Activated CD4-positive, CD25-positive, alpha-beta regulatory T cell treated with anti-CD3 and anti-CD28 coated beads, Interleukin-2, amount 50 U/mL, for 72 hours (primary cell): ENCODE measurements around the gene TBCK.
"Not testable (repeated sequence)": the region's sequence is repeated elsewhere in the genome, so short reads cannot be mapped to it uniquely, and the experiment has no call there.

ENCODE experiments used
- DNase-seq: peaks from one replicate; pipeline ENCODE4 v3.0.0; 2021

TBCK gene

DNA sequence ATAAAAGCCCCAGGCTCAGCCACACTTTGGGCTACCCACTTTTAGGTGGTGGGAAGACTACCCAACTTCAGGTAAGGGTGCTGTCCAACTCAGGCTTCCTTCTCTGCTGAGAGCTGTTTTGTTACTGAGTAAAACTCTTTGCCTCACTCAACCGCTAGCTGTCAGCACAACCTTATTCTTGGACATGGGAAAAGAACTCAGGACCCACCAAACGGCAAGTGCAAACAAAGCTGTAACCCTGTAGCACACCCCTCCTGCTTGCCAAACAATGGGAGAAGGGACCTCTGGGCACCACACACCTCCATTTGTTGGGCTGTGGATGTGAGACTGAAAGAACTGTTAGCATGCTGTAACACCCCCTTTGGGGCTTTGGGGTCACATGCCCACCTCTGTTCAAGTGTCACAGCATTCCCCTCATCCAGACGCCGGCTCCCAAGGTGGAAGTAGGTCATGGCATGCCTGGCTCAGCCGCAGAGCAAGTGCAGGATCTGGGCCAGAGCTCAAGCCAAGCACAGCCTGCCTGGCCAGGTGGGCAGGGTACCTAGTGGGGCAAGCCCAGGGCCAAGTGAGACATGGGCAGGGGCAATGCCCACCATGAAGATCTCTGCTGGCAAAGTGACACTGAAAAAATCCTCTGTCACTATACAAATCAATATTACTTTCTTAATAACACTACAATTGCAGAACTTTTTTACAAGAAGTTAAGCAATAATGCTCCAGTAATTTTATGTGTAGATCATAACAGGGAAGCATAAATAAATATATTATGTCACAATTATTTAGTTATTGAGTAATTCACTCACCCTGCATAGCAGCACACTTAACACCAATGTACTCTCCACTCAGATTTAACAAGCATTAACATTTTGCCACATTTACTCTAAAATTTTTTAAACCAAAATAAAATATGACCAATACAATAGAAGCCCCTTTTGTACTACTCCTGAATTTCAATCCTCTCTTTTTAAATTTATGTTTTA is 107.2 kb downstream of the TBCK start:
- DNase-seq = no peak

DNA sequence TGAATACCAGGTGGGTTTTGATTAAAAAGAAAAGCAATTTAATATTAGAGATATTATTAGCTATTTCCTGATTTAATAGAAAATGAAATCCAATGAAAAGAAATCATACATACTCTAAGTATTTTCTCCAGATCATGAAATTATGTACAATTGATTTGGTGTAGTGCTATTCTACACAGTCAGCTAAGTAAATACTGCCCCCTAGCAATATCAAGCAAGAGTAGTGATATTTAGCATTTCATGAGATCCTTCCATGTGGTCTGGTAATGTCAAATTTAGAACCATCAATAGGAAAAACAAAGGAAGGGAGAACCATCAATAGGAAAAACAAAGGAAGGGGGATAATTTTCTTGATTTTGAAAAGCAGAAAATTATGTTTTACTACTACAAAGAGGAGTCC is 114.6 kb downstream of the TBCK start:
- DNase-seq = no peak

DNA sequence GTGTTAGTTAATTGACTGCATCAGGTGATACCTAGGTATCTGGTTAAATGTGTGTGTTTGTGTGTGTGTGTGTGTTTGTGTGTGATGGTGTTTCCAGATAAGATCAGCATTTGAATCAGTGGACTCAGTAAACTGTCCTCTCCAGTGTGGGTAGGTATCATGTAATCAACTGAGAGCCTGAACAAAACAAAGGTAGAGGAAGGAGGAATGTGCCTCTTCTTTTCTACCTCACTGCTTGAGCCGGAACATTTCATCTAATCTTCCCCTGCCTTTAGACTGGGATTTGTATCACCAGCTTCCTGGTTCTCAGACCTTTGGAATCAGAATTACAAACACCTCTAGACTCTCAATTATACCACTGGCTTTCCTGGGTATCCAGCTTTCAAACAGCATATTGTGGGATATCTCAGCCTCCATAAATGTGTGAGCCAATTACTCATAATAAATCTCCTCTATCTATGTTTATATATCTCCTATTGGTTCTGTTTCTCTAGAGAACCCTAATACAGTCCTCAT is 120.5 kb downstream of the TBCK start:
- no peak for DNase-seq

DNA sequence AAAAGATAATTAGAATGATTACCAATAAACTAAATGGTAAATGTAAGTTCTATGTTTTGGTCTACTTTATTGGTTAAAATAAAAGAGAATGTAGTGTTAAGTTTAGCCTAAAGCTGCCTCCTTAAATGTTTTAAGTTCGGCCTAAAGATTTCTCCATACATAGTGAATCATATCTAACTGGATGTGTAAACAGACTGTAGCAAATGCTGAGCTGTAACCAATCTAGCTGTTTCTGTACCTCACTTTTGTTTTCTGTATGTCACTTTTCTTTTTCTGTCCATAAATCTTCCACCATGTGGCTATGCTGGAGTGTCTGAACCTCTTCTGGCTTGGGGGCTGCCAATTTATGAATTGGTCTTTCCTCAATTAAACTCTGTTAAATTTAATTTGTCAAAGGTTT is 121.2 kb downstream of the TBCK start:
- no peak for DNase-seq

DNA sequence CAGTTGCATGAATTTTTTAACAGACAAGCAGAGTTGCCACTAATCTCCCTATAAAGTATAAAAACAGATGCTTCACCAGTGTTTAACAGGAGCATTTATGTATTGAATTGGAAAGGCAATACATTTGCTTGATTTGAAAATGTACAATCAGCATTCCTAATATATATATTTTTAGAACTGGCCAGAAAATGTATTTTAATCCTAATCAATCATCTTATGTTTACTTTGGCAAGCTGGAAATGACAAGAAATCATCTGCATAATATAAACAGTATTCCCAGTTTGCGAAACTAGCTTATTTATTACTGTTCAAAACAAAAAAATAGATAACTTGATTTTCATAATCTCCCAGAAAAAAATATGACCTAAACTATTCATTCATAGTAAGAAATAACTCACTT is 123.9 kb downstream of the TBCK start:
- no peak for DNase-seq

DNA sequence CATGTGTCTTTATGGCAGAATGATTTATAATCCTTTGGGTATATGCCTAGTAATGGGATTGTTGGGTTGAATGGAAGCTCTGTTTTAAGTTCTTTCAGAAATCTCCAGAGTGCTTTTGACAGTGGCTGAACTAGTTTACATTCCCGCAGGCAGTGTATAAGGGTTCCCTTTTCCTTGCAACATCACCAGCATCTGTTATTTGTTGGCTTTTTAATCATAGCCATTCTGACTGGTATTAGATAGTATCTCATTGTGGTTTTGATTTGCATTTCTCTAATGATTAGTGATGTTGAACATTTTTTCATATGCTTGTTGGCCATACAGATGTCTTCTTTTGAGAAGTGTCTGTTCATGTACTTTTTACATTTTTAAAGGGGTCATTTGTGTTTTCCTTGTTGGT is 129.8 kb downstream of the TBCK start:
- DNase-seq = no peak

DNA sequence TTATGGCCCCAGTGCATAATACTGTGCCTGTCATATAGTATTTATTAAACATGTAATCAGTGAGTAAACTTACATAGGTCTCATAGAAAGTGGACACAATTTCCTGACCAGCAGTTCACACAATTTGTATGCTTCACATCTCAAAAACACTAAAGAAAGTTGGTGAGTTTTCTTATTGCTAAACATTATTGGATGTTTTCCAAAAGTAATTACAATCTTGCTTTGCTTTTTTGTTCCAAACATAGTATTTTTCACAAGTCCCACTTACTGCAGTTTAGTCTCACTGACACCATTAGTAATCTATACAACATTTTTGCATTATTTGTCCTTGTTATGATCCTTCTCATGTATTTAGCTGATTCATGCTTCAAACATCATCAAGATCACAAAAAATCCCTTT is 132.5 kb downstream of the TBCK start:
- DNase-seq = no peak

DNA sequence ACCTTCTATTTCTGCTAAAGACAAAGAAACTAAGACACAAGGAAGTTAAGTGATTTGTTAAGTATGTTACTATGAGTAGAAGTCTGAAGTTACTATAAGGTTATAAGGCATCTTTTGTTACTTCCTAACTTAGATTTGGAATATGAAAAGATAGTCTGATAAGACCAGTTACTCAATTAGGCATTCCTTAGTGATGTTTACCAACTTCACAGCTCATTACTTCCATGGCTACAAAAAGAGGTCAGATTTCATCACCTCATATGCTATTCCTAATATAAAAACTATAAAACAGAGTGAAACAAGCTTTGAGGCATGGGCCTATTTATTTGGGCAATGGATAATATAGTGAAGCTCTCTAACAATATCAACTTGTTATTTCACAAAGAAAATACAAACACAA is 143.1 kb downstream of the TBCK start:
- DNase-seq = no peak

DNA sequence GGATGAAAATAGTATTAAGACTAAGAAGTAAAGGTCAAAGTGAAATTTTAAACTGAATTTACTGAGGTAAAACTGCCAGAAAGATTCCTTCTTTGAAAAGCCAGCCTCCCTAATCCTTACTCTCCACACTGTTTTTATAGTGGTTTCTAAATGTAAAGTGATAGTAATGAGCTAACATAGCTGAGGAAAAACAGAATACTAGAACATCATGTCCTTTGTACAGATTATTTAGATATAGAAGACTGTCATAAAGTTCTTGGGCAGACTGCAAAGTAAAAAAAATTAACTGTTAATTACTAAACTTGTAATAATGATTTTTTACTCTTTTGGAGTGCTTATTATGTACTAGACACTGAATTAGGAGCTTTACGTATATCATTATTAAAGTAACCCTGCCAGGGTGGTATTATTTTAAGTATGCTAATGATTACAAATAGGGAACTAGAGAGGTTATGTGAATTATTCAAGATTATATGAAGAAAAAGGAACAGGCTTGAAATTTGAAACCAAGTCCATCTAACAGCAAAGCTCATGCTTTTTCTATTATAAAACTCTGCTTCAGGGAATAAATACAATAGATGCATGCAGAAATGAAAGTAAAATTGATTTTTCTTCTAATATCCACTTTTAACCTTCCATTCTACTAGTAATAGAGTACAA is 150.5 kb downstream of the TBCK start:
- DNase-seq = no peak

DNA sequence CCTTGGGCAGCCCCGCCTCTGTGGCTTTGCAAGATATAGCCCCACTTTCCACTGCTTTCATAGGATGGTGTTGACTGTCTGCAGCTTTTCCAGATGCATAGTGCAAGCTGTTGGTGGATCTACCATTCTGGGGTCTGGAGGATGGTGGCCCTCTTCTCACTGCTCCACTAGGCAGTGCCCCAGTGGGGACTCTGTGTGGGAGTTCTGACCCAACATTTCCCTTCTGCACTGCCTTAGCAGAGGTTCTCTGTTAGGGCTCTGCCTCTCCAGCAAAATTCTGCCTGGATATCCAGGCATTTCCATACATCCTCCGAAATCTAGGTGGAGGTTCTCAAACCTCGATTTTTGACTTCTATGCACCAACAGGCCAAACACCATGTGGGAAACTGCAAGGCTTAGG is 153.7 kb downstream of the TBCK start:
- DNase-seq = no peak

DNA sequence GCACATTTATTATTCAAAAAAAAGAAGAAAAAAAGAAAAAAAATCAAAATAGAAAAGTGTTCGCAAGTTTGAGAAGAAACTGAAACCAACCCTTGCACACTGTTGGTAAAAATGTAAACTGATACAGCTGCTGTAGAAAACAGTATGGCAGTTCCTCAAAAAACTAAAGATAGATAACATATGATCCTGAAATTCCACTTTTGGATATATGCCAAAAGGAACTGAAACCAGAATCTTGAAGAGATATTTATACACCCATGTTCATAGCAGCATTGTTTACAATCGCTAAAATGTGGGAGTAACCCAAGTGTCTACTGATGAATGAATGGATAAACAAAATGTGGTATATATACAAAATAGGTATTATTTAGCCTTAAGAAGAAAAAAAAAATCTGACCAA is 155.4 kb downstream of the TBCK start:
- DNase-seq = no peak

DNA sequence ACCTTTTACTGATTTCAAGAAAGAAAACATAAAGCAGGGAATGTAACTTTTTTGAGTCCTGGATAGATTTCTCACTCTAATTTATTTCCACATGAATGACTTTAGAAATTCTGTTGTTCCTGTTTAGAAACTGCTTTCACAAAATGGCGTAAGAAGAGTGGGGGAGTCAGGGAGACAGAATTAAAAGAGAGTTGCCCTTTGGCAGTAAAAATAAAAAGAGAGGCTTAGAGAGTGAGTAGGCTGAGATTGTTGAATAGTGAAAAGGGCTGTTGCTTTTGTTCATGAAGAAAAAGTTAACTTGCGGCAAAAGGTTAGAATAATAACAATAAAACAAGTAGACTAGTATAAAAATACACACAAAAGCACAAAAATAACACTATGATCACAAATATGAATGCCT is 166.1 kb downstream of the TBCK start:
- no peak for DNase-seq

DNA sequence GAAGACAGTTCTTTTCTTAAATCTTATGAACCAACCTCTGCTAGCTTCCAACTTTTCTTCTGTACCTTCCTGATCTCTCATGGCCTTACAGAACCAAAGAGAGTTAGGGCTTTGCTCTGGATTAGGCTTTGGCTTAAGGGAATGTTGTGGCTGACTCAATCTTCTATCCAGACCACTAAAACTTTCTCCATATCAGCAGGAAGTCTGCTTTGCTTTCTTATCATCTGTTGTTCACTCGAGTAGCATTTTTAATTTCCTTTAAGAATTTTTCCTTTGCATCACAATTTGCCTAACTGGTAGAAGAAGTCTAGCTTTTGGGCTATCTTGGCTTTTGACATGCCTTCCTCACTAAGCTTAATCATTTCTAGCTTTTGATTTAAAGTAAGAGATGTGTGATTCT is 167.0 kb downstream of the TBCK start:
- DNase-seq = no peak

DNA sequence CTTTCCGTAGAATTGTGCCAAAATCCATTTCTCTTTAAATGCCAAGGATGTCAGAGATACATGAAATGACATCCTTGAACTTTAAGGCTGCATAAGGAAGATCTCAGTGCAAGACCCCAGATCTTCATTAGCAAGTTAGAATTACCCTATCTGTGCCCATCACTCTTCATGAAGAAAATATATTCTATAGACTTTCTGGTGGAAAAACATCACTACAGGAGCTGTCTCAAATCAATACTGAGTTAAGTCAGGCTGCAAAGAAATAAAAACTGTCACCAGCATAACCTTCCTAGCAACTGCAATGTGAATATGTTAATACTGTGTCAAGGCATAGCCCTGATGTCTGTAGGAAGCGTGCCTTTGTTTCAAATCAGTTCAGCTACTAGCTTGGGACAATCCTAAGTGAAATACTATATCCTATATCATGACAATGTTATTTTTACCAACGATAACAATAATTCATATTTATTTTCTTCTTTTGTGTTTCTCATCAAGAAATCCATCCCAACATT is 173.3 kb downstream of the TBCK start:
- DNase-seq = no peak

DNA sequence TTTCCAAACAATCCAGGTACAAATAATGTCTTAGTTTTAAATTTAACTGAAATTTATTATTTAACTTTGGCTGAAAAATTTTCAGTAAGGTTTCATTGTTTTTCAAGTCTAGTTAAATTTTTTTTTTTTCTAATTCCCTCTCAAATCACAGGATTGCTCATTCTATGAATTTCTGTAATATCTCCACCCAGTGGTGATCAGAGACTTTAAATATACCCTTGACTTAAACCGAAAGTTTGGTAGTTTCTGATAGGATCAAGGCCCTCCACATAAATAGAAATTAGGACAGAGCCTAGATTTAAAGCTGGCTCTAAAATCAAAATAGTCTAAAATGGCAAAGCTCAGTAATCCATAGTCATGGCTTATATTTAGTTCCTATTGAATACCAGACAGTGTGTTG is 175.4 kb downstream of the TBCK start:
- no peak for DNase-seq

DNA sequence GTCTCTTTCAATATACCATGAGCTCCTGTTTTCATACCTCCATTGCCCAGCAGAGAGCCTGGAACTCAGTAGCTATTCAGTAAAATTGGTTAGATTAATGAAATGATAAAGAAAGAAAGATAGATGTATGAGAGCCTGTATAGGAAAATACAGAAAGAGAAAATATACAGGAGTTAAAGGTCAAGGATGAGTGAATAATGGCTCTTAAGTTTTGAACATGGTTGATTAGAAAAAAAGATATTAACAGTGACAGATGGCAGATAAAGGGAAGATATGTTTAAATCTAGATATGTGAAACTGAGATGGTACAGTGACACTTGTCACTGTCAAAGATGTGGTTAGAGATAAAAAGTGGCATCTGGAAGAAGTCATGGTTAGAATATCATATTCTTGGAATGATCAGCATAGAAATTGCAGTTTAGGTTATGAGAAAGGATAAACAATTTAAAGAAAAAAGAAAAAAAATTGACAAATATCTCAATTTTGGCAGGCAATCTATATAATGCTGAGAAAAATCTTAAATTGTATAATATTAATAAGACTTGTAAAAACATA is 179.2 kb downstream of the TBCK start:
- no peak for DNase-seq

DNA sequence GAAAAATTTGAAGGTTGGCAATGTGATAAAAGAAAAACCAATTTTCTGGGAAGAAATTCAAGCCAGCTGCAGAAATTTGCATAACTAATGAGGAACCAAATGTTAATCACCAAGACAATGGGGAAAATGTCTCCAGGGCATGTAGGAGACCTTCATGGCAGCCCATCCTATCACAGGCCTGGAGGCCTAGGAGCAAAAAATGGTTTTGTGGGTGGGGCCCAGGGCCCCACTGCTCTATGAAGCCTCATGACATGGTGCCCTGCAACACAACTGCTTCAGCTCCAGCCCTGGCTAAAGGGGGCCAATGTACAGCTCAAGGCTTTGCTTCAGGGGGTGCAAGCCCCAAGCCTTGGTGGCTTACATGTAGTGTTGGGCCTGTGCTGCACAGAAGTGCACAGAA is 184.0 kb downstream of the TBCK start:
- no peak for DNase-seq

DNA sequence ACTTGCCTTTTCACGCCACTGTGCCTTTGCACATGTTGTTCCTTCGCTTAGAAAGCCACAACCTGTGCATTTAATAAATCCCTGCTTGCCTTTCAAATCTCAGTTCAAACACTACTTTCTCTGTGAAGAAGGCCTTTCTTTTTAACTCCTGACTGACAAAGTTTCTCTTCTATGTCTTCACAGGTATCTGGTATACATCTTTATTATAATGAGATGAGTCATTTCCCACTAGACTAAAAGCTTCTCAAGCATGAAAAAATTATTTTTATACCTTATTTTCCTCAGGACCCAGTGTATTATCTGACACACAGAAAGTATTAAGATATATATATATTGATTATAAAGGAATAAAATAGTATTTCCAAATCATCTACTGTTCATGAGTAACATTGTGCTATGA is 189.9 kb downstream of the TBCK start:
- DNase-seq = no peak

DNA sequence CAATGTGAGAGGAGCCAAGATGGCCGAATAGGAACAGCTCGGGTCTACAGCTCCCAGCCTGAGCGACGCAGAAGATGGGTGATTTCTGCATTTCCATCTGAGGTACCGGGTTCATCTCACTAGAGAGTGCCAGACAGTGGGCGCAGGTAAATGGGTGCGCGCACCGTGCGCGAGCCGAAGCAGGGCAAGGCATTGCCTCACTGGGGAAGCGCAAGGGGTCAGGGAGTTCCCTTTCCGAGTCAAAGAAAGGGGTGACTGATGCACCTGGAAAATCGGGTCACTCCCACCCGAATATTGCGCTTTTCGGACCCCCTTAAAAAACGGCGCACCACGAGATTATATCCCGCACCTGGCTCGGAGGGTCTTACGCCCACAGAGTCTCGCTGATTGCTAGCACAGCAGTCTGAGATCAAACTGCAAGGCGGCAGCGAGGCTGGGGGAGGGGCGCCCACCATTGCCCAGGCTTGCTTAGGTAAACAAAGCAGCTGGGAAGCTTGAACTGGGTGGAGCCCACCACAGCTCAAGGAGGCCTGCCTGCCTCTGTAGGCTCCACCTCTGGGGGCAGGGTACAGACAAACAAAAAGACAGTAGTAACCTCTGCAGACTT is 196.0 kb downstream of the TBCK start:
- DNase-seq = not testable (repeated sequence)

DNA sequence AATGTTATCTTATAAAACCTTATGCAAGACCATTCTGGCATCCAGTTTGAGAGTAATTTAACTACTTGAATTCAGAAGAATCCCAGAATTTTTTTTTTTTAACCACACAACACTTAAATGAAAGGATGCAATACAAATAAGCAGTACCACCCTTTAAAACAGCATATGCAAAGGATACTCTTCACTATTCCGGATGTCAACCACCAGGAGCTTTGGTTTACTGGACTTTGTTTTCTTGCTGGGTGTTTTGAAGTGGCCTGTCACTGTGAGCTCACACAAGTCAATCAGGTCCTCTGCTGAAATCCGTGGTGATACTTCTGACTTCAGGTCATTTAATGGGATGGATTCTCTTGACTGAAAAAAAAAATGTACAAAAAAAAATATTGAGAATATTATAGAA is 200.0 kb downstream of the TBCK start:
- no peak for DNase-seq

DNA sequence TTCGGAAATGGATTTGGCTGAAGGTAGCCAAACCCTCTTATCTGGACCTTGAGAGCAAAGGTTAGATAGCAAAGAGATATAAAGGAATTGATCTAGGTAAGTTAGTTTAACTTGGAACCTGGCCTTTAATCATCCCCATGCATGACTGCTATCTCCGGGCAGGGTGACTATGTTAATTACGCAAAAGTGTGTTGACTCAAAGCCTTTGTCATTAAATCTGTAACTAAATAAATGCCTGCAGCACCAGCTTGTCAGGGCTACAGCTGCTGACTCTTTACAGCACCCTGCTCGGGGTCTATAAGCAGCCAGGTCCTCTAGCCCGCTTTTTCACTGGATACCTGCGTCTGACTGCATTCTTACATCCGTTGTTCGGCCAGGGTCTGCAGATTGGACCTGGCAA is 201.7 kb downstream of the TBCK start:
- DNase-seq = no peak

DNA sequence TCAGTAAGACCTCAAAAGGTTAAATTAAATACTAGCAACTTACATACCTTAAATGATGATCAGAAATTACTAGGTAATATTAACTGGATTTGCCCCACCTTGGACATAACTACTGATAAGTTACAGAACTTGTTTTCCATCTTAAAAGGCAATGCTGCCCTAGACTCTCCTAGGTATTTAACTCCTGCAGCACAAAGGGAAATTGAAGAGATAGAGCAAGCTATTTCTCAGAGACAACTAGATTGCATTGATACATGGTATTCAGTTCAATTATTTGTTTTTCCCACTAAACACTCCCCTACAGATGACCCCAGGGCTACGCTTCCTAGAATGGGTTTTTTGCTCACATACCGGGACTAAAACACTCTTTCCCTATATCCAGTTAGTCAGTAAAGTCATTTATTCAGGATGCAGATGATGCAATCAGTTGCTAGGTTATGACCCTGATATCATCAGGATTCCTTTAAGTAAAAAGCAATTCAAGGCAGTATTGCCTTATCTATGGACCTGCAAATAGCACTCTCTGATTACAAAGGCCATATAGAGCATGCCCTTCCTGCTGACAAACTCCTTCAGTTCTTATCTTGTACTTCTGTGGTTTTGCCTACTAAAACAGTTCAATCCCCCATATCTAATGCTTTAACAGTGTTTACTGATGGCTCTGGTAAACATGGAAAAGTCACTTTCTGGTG is 204.1 kb downstream of the TBCK start:
- not testable (repeated sequence) for DNase-seq

DNA sequence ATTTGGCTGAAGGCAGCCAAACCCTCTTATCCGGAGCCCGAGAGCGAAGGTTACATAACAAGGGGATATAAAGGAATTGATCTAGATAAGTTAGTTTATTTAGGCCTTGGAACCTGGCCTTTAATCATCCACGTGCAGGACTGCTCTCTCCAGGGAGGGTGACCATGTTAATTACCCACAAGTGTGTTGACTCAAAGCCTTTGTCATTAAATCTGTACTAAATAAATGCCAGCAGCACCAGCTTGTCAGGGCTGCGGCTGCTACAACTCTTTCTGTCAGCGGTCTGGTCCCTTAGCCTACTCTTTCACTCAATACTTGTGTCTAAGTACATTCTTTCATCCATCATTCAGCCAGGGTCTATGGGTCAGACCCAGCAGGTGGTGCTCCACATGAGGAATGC is 206.1 kb downstream of the TBCK start:
- DNase-seq = no peak
